Lung (tissue), 12 donors: ENCODE measurements around the gene LINC00305. TPM values are rescaled to one million over a fixed set of nuclear protein-coding genes. Genes with fewer than 3 reads are reported as not detected.
A peak's percentile ranks its signal among the peaks of the same experiment; 100 is the strongest.

Experiments
- ATAC-seq: fragments of 200-7000 bp; cut with Tn5 transposase; one replicate; pipeline ENCODE4 v1.9.1; 2020; ENCODE audit warnings: moderate number of reproducible peaks; ENCODE audit not compliant: insufficient read depth, low FRiP score
- DNase-seq, 3 donors: peaks; one replicate each; pipeline ENCODE4 v3.0.0-alpha.2; 2013 to 2017
- H3K27ac ChIP-seq, 2 donors: one replicate each; pipeline ENCODE4 v1.5.1; 2013; ENCODE audit warnings: mild to moderate bottlenecking in 2 of 2, moderate library complexity in 2 of 2, control low read depth in 1 of 2, inconsistent platforms in 1 of 2, low read depth in 1 of 2, low read length in 1 of 2
- H3K27me3 ChIP-seq, 3 donors: one replicate each; pipeline ENCODE4 v1.5.1; 2013; ENCODE audit warnings: low read length in 2 of 3; ENCODE audit not compliant: control insufficient read depth in 3 of 3, insufficient read depth in 3 of 3
- H3K36me3 ChIP-seq, 4 donors: one replicate each; pipeline ENCODE4 v1.5.1; 2013; ENCODE audit warnings: low read length in 4 of 4, mild to moderate bottlenecking in 1 of 4, moderate library complexity in 1 of 4; ENCODE audit not compliant: control insufficient read depth in 4 of 4, insufficient read depth in 4 of 4
- H3K4me1 ChIP-seq, 5 donors: one replicate each; pipeline ENCODE4 v1.5.1; 2013; ENCODE audit warnings: low read length in 5 of 5, mild to moderate bottlenecking in 2 of 5, moderate library complexity in 1 of 5; ENCODE audit not compliant: control insufficient read depth in 5 of 5, insufficient read depth in 5 of 5
- H3K4me3 ChIP-seq: one replicate; pipeline ENCODE4 v1.5.1; 2013; ENCODE audit warnings: mild to moderate bottlenecking, control low read depth, moderate library complexity
- H3K9ac ChIP-seq, 2 donors: one replicate each; pipeline ENCODE4 v1.5.1; 2013; ENCODE audit warnings: low read length in 2 of 2, control low read depth in 1 of 2; ENCODE audit not compliant: insufficient read depth in 1 of 2
- H3K9me3 ChIP-seq, 4 donors: one replicate each; pipeline ENCODE4 v1.5.1; 2013; ENCODE audit warnings: low read length in 3 of 4, mild to moderate bottlenecking in 1 of 4, moderate library complexity in 1 of 4; ENCODE audit not compliant: control insufficient read depth in 4 of 4, insufficient read depth in 3 of 4
- WGBS, 2 donors: extraction: QIAGEN DNeasy Blood & Tissue Kit; methylation state at CpG; one replicate each; pipeline ENCODE4 v1.1.7; 2013; 5-methylcytosine and 5-hydroxymethylcytosine counted together
- polyA plus RNA-seq, 2 donors: library from polyadenylated mRNA; stranded (reverse); fragments of 200-250 nt; gene quantifications; one replicate each; pipeline ENCODE4 v1.2.1, GENCODE V29; 2013
- total RNA-seq, 2 donors: library from RNA; depleted of rRNA in 1 of 2; stranded (reverse); fragments of >200 nt in 1 of 2; gene quantifications; one replicate each; pipeline ENCODE4 v1.2.1, GENCODE V29; 2014 to 2021
- TF ChIP-seq, protein P1 (sequence below): IDR thresholded peaks from 2 replicates; pipeline ENCODE4 v1.5.1; 2012; ENCODE audit warnings: mild to moderate bottlenecking; ENCODE audit errors: control extremely low read depth, extremely low read depth
- donor health status: control.
- donor health status: control.
- donor health status: Bipolar disorder and iron deficiency.
- donor health status: healthy.
- donor health status: DM: yes; HTN: yes; CAD: no.

The LINC00305 gene
- total and polyA plus RNA-seq, 4 donors, result 0.44 TPM; not detected in 3

GRCh38 chr18:64137914-64138313 lies 11.0 kb downstream of the LINC00305 start:
- WGBS, 2 donors, result 83 to 91% methylated on average over 1 of the region's 1 CpG
- Histone ChIP-seq H3K36me3 (no peaks in the 10 kb centered on the region), H3K4me1 (peaks cover 0 to 4% (median 0%) of the 10 kb centered on the region in 5 donors), H3K9me3 (no peaks in the 10 kb centered on the region), H3K27me3 (no peaks in the 10 kb centered on the region), H3K9ac (no peak overlapping the region), H3K27ac (no peak overlapping the region), H3K4me3 (no peak overlapping the region)
- TF ChIP-seq, protein P1, sequence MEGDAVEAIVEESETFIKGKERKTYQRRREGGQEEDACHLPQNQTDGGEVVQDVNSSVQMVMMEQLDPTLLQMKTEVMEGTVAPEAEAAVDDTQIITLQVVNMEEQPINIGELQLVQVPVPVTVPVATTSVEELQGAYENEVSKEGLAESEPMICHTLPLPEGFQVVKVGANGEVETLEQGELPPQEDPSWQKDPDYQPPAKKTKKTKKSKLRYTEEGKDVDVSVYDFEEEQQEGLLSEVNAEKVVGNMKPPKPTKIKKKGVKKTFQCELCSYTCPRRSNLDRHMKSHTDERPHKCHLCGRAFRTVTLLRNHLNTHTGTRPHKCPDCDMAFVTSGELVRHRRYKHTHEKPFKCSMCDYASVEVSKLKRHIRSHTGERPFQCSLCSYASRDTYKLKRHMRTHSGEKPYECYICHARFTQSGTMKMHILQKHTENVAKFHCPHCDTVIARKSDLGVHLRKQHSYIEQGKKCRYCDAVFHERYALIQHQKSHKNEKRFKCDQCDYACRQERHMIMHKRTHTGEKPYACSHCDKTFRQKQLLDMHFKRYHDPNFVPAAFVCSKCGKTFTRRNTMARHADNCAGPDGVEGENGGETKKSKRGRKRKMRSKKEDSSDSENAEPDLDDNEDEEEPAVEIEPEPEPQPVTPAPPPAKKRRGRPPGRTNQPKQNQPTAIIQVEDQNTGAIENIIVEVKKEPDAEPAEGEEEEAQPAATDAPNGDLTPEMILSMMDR, result no peak
- no peak for ATAC-seq
- no peak for DNase-seq

- Histone ChIP-seq H3K27me3 (no peaks in the 10 kb centered on the region), H3K9me3 (no peaks in the 10 kb centered on the region), H3K4me3 (no peak overlapping the region), H3K36me3 (no peaks in the 10 kb centered on the region), H3K9ac (no peak overlapping the region), H3K4me1 (peaks cover 0 to 4% (median 0%) of the 10 kb centered on the region in 5 donors), H3K27ac (no peak overlapping the region)
- DNase-seq, result peak in 2 of 3 donors; percentile 8 to 12
- TF ChIP-seq, protein P1, result no peak
- no peak for ATAC-seq
- WGBS, 2 donors, result 83 to 90% methylated on average over 6 of the region's 6 CpGs
Observed at GRCh38 chr18:64134044-64134747, 14.7 kb downstream of the LINC00305 start.

DNA sequence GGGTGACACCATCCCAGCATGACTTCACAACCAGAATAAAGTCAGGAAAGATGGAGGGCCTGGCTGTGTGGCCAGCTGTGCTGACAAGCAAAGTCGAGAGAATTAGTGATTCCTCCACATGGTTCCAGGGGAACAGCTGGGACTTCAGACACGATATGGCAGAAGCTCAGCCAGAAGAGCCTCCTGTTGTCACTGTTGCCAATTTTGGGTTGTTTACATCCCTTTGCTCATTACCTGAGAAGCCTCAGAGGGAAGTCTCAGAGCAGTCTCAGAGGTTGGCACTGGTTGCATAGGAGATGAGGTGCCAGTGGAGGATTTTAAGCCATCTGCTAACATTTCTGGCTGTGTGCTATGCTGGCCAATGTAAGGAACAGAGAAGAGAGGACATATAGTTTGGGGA lies 16.0 kb downstream of the LINC00305 start:
- no peaks in the 10 kb centered on the region for H3K4me1 ChIP-seq
- H3K4me3 ChIP-seq, result no peak overlapping the region
- no peak for DNase-seq
- H3K27me3 ChIP-seq, result no peaks in the 10 kb centered on the region
- ATAC-seq, result no peak
- H3K9ac ChIP-seq, result no peak overlapping the region
- no peaks in the 10 kb centered on the region for H3K9me3 ChIP-seq
- TF ChIP-seq, protein P1, result no peak
- no peak overlapping the region for H3K27ac ChIP-seq
- no peaks in the 10 kb centered on the region for H3K36me3 ChIP-seq
- WGBS, 2 donors, result 76 to 83% methylated on average over 2 of the region's 2 CpGs

GRCh38 chr18:64131314-64131713 lies 17.6 kb downstream of the LINC00305 start:
- 84 to 94% methylated on average over 2 of the region's 2 CpGs for WGBS, 2 donors
- DNase-seq, result no peak
- H3K9ac ChIP-seq, result no peak overlapping the region

More at GRCh38 chr18:64131314-64131713, 17.6 kb downstream of the LINC00305 start:
- Histone ChIP-seq H3K36me3 (no peaks in the 10 kb centered on the region), H3K4me1 (no peaks in the 10 kb centered on the region), H3K9me3 (no peaks in the 10 kb centered on the region), H3K4me3 (no peak overlapping the region), H3K27me3 (no peaks in the 10 kb centered on the region), H3K27ac (no peak overlapping the region)
- ATAC-seq, result no peak
- TF ChIP-seq, protein P1, result no peak
